K562 (cell line): ENCODE data around the gene LBH. TPM values are rescaled to one million over a fixed set of nuclear protein-coding genes. Genes with fewer than 3 reads are reported as not detected.

Experiments used
- ATAC-seq: fragments of 200-7000 bp; cut with Tn5 transposase; 3 replicates; pipeline ENCODE4 v1.9.1; 2020; ENCODE audit warnings: moderate library complexity
- BruUV-seq: library from RNA; stranded (reverse); fragments of 400-500 nt; replicated peaks from 2 replicates; lab custom pipeline; 2021; lab: Mats Ljungman, UMichigan
- CTCF ChIA-PET: fragments of 300-600 bp; formaldehyde crosslinking; extraction: SDS; loops from one replicate; lab custom pipeline; 2021; ENCODE audit warnings: low intra/inter-chr PET ratio; lab: Yijun Ruan, JAX
- POLR2A ChIA-PET: fragments of 300-600, 350-650 bp; sonication (Branson Sonifier 250); formaldehyde crosslinking; extraction: SDS; loops from one replicate; lab custom pipeline; 2021; ENCODE audit warnings: antibody characterized with exemption, inconsistent platforms; lab: Yijun Ruan, JAX
- DNase-seq, 4 experiments: peaks; one replicate each; pipeline versions ENCODE4 v3.0.0 to v3.0.0-alpha.2; 2011 to 2018; ENCODE audit warnings: low spot score in 3 of 4, mixed read lengths in 3 of 4; ENCODE audit errors: extremely low read depth in 1 of 4
- FAIRE-seq: peaks from 2 replicates; lab custom pipeline; 2011; peaks lifted over from hg19 to GRCh38; lab: Jason Lieb, UNC
- H2AFZ ChIP-seq: 2 replicates; pipeline ENCODE4 v1.6.0; 2011; ENCODE audit warnings: low read depth, low read length, control low read depth, inconsistent platforms
- H3K27ac ChIP-seq: fragments of 200-600 bp; 3 replicates; pipeline ENCODE4 v1.8.0; 2011; ENCODE audit warnings: low read depth, mild to moderate bottlenecking, control low read depth, inconsistent platforms, low read length, moderate library complexity, mixed read lengths; ENCODE audit errors: extremely low read depth
- H3K27me3 ChIP-seq, 2 experiments: fragments of 300-600 bp in 1 of 2; 2 replicates in 1 of 2; 3 replicates in 1 of 2; pipeline versions ENCODE4 v1.6.0 to v1.8.0; 2011; ENCODE audit warnings: inconsistent platforms in 2 of 2, low read length in 2 of 2, mild to moderate bottlenecking in 1 of 2, mixed read lengths in 1 of 2, moderate library complexity in 1 of 2; ENCODE audit not compliant: control insufficient read depth in 2 of 2, insufficient read depth in 2 of 2
- H3K36me3 ChIP-seq: fragments of 300-600 bp; 3 replicates; pipeline ENCODE4 v1.8.0; 2011; ENCODE audit warnings: mild to moderate bottlenecking, low read length, inconsistent platforms; ENCODE audit not compliant: control insufficient read depth, insufficient read depth
- H3K4me1 ChIP-seq, 2 experiments: fragments of 200-600 bp in 1 of 2; replicated peaks in 1 of 2; 2 replicates in 1 of 2; 3 replicates in 1 of 2; pipeline versions ENCODE4 v1.5.1 to v1.8.0; 2011; ENCODE audit warnings: inconsistent platforms in 2 of 2, low read length in 2 of 2, mild to moderate bottlenecking in 1 of 2, mixed read lengths in 1 of 2, moderate library complexity in 1 of 2; ENCODE audit not compliant: control insufficient read depth in 2 of 2, insufficient read depth in 2 of 2
- H3K4me2 ChIP-seq: 2 replicates; pipeline ENCODE4 v1.6.1; 2011; ENCODE audit warnings: low read length, control low read depth, inconsistent platforms, mixed read lengths; ENCODE audit not compliant: insufficient read depth
- H3K4me3 ChIP-seq: fragments of 200-600 bp; sonication (generic), shearing (Covaris generic); 2 replicates; pipeline ENCODE4 v1.5.1; 2016; ENCODE audit warnings: control low read depth, inconsistent platforms
- H3K79me2 ChIP-seq: fragments of 200-600 bp; 3 replicates; pipeline ENCODE4 v1.8.0; 2011; ENCODE audit warnings: low read length, inconsistent platforms; ENCODE audit not compliant: control insufficient read depth, insufficient read depth
- H3K9ac ChIP-seq, 2 experiments: 2 replicates each; pipeline versions ENCODE4 v1.6.0 to v1.6.1; 2011; ENCODE audit warnings: low read depth in 2 of 2, low read length in 2 of 2, control low read depth in 1 of 2, inconsistent platforms in 1 of 2, mild to moderate bottlenecking in 1 of 2, mixed read lengths in 1 of 2; ENCODE audit not compliant: insufficient read depth in 1 of 2
- H3K9me1 ChIP-seq: one replicate; pipeline ENCODE4 v1.6.0; 2011; ENCODE audit warnings: inconsistent platforms, mild to moderate bottlenecking, low read length, moderate library complexity; ENCODE audit not compliant: control insufficient read depth, insufficient read depth
- H3K9me3 ChIP-seq: replicated peaks from 2 replicates; pipeline ENCODE4 v1.5.1; 2011; ENCODE audit warnings: low read depth, low read length, inconsistent platforms; ENCODE audit not compliant: control insufficient read depth, insufficient read depth
- H4K20me1 ChIP-seq: replicated peaks from 2 replicates; pipeline ENCODE4 v1.6.1; 2011; ENCODE audit warnings: low read length, inconsistent platforms, mixed read lengths; ENCODE audit not compliant: control insufficient read depth, insufficient read depth
- ETV1 ChIP-seq: fragments of 450-650 bp; conservative IDR thresholded peaks from 2 replicates; pipeline ENCODE4 v1.6.1; 2016; ENCODE audit warnings: missing genetic modification characterization, control low read depth, low read depth, missing compliant biosample characterization
- ETV6 ChIP-seq, 3 experiments: fragments of 150-350 bp in 1 of 3; sonication (generic) in 1 of 3; formaldehyde crosslinking in 1 of 3; IDR thresholded peaks; 2 replicates each; pipeline versions ENCODE4 v1.6.1 to v1.8.0; 2014 to 2022; ENCODE audit warnings: borderline replicate concordance in 2 of 3, low read depth in 2 of 3, antibody characterized with exemption in 1 of 3, low read length in 1 of 3, mild to moderate bottlenecking in 1 of 3, missing genetic modification reagents in 1 of 3
- NBN ChIP-seq: fragments of 450-650 bp; IDR thresholded peaks from 2 replicates; pipeline ENCODE4 v1.6.1; 2016; ENCODE audit warnings: low read depth, mild to moderate bottlenecking
- SAFB ChIP-seq: fragments of 200-400 bp; formaldehyde crosslinking; IDR thresholded peaks from 2 replicates; pipeline ENCODE4 v1.6.1; 2017; ENCODE audit warnings: low read depth, low read length, borderline replicate concordance
- ZNF644 ChIP-seq: fragments of 200-800 bp; sonication (Bioruptor generic); IDR thresholded peaks from 2 replicates; pipeline ENCODE4 v1.6.1; 2016; ENCODE audit warnings: low read depth, missing genetic modification characterization, missing compliant biosample characterization
- ZNF699 ChIP-seq: fragments of 250-450 bp; sonication (Bioruptor Pico); IDR thresholded peaks from 2 replicates; pipeline ENCODE4 v1.8.0; 2021; ENCODE audit warnings: mild to moderate bottlenecking, moderate library complexity; ENCODE audit not compliant: insufficient replicate concordance
- WGBS: fragments of 100-300 bp; shearing (Covaris generic); methylation state at CpG from one replicate; pipeline ENCODE4 v1.1.6; 2016; ENCODE audit warnings: low coverage, mixed read lengths; ENCODE audit not compliant: insufficient coverage; ENCODE audit errors: missing lambda C conversion rate; 5-methylcytosine and 5-hydroxymethylcytosine counted together
- in situ Hi-C: fragments of 300-500 bp; cut with MboI; formaldehyde crosslinking; loops from 4 replicates; pipeline ENCODE4 v1.15.0; 2018; ENCODE audit warnings: inconsistent platforms, mixed read lengths
- intact Hi-C: fragments of 100-400 bp; cut with micrococcal nuclease; formaldehyde crosslinking; loops from 2 replicates; pipeline ENCODE4 v1.14.2; 2022
- polyA plus RNA-seq, 8 experiments: library from polyadenylated mRNA; depleted of rRNA in 4 of 8; stranded (reverse) in 5 of 8; unstranded in 3 of 8; fragments of >200 nt; fragmentation: Nextera tagmentation in 2 of 8; fragmentation: Illumina TruSeq in 1 of 8; extraction: Ambion mirVana in 2 of 8; extraction: Trizol in 1 of 8; gene quantifications; 2 replicates each; pipeline versions ENCODE4 v1.2.1 to v1.2.3, GENCODE V29; 2011 to 2014; ENCODE audit warnings: inconsistent platforms in 1 of 8, missing spikeins in 1 of 8
- total RNA-seq, 7 experiments: library from RNA; depleted of rRNA in 6 of 7; stranded (reverse); fragments of >200 nt in 6 of 7; fragmentation: Illumina TruSeq in 2 of 7; extraction: Trizol in 2 of 7; gene quantifications; 2 replicates each; pipeline versions ENCODE4 v1.2.1 to v1.2.3, GENCODE V29; 2011 to 2021; ENCODE audit warnings: low replicate concordance in 1 of 7
- TF ChIP-seq, protein P1 (sequence below): fragments of 450-650 bp; formaldehyde crosslinking; IDR thresholded peaks from 2 replicates; pipeline ENCODE4 v1.4.0; 2020; ENCODE audit warnings: mild to moderate bottlenecking, moderate library complexity
- TF ChIP-seq, protein P2 (sequence below): fragments of 450-650 bp; conservative IDR thresholded peaks from 2 replicates; pipeline ENCODE4 v1.6.1; 2016; ENCODE audit warnings: missing genetic modification characterization, low read depth, mild to moderate bottlenecking, missing compliant biosample characterization, moderate library complexity
- TF ChIP-seq, protein P3 (sequence below): sonication (generic); formaldehyde crosslinking; IDR thresholded peaks from 2 replicates; pipeline ENCODE4 v1.8.0; 2022; ENCODE audit warnings: missing genetic modification reagents, mild to moderate bottlenecking, borderline replicate concordance

Gene LBH
- total and polyA plus RNA-seq, 9 of the 15 experiments (the other 6 are each of a cell fraction or from before 2014, with no cell fraction given), result 3.1 to 13.4 (median 7.4) TPM

DNA sequence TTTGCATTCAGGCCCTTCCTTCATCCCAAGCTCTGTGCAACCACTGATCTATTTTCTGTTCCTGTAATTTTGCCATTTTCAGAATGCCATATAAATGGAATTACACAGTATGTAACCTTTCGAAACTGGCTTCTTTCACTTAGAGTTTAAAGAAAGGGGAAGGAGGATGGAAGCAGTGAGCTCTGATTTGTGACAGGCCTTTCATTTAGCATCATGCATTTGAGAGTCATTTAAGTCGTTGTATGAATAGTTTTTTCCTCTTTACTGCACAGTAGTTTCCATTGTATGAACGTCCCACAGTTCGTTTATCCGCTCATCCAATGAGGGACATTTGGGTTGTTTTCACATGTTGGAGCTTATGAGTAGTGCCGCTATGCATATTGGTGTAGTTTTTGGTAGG lies 67.0 kb downstream of the LBH start:
- FAIRE-seq (no peak), ATAC-seq (no peak)
- in situ Hi-C loops, result no loop called here
- H3K79me2 ChIP-seq, result no peaks in the 10 kb centered on the region
- POLR2A ChIA-PET, result interaction anchor here (0.8 to 1.3 kb wide), 2 partner anchors 7 to 11 kb away, joined by 3 read pairs; no protein-coding TSS in a partner anchor
- intact Hi-C loops, result no loop called here
- peaks cover 2% of the 10 kb centered on the region for H3K9me1 ChIP-seq
- peaks cover 3 to 12% of the 10 kb centered on the region in 2 experiments; a peak in 4 of 5 replicates for H3K4me1 ChIP-seq
- no peaks in the 10 kb centered on the region for H3K9me3 ChIP-seq
- TF ChIP-seq SAFB (no peak), ETV1 (tag) (no peak), NBN (no peak), ZNF644 (tag) (no peak), ETV6 (IDR thresholded peaks at IDR 0.05; ENCODE audit: borderline replicate concordance in 1 of 2, low read depth in 2 of 2, low read length in 1 of 2) (no peak), ETV6 (CRISPR knock-in tag; IDR thresholded peaks at IDR 0.05; ENCODE audit: borderline replicate concordance) (no peak), ZNF699 (CRISPR knock-in tag) (no peak)
- TF ChIP-seq, protein P1, sequence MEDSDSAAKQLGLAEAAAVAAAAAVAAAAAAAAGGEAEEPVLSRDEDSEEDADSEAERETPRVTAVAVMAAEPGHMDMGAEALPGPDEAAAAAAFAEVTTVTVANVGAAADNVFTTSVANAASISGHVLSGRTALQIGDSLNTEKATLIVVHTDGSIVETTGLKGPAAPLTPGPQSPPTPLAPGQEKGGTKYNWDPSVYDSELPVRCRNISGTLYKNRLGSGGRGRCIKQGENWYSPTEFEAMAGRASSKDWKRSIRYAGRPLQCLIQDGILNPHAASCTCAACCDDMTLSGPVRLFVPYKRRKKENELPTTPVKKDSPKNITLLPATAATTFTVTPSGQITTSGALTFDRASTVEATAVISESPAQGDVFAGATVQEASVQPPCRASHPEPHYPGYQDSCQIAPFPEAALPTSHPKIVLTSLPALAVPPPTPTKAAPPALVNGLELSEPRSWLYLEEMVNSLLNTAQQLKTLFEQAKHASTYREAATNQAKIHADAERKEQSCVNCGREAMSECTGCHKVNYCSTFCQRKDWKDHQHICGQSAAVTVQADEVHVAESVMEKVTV (CRISPR knock-in tag), result no peak
- TF ChIP-seq, protein P2, sequence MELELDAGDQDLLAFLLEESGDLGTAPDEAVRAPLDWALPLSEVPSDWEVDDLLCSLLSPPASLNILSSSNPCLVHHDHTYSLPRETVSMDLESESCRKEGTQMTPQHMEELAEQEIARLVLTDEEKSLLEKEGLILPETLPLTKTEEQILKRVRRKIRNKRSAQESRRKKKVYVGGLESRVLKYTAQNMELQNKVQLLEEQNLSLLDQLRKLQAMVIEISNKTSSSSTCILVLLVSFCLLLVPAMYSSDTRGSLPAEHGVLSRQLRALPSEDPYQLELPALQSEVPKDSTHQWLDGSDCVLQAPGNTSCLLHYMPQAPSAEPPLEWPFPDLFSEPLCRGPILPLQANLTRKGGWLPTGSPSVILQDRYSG (tag), result no peak
- TF ChIP-seq, protein P3, sequence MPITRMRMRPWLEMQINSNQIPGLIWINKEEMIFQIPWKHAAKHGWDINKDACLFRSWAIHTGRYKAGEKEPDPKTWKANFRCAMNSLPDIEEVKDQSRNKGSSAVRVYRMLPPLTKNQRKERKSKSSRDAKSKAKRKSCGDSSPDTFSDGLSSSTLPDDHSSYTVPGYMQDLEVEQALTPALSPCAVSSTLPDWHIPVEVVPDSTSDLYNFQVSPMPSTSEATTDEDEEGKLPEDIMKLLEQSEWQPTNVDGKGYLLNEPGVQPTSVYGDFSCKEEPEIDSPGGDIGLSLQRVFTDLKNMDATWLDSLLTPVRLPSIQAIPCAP (CRISPR knock-in tag), result no peak
- TF ChIP-seq, all 486 proteins: peak for 0
- no peak for DNase-seq
- no peaks in the 10 kb centered on the region; a peak in 1 of 5 replicates for H3K27me3 ChIP-seq
- no peak overlapping the region for H3K4me3 ChIP-seq
- CTCF ChIA-PET, result no interaction called here
- WGBS, result 74% methylated on average over 6 of the region's 6 CpGs
- no peak overlapping the region for H3K9ac ChIP-seq
- H4K20me1 ChIP-seq, result no peaks in the 10 kb centered on the region
- H2AFZ ChIP-seq, result no peak overlapping the region
- H3K36me3 ChIP-seq, result no peaks in the 10 kb centered on the region
- no TSS peak for BruUV-seq
- no peak overlapping the region for H3K27ac ChIP-seq
- no peak overlapping the region for H3K4me2 ChIP-seq
